Astrocyte of the cerebellum (primary cell): Measurements from ENCODE around the gene AIFM1.

Experiments
- DNase-seq: peaks from one replicate; pipeline ENCODE4 v3.0.0-alpha.2; 2011; ENCODE audit warnings: low read depth
- H3K4me3 ChIP-seq: 2 replicates; pipeline ENCODE4 v1.5.1; 2011; ENCODE audit warnings: mild to moderate bottlenecking, low read depth, low read length, moderate library complexity
- CTCF ChIP-seq: IDR thresholded peaks from 2 replicates; pipeline ENCODE4 v1.5.1; 2012; ENCODE audit warnings: low read length, low read depth, moderate library complexity, mild to moderate bottlenecking; ENCODE audit errors: missing control alignments
- in situ Hi-C: cut with HindIII; loops from 2 replicates; pipeline ENCODE4 v1.10.0; 2017; ENCODE audit warnings: low sequenced_read_pairs

AIFM1 gene

GRCh38 chrX:130196466-130196865 is 30.8 kb upstream of the AIFM1 start:
- TF ChIP-seq CTCF, result no peak
- in situ Hi-C loops, result no loop called here
- no peak for DNase-seq
- no peak overlapping the region for H3K4me3 ChIP-seq

- DNase-seq, result no peak
- no peak overlapping the region for H3K4me3 ChIP-seq
- in situ Hi-C loops, result no loop called here
- no peak for TF ChIP-seq CTCF
These were observed 25.2 kb upstream of the AIFM1 start for GRCh38 chrX:130190801-130191200.

GRCh38 chrX:130186651-130187050 is 21.0 kb upstream of the AIFM1 start:
- in situ Hi-C loops, result no loop called here
- TF ChIP-seq CTCF, result no peak
- no peak for DNase-seq
- no peak overlapping the region for H3K4me3 ChIP-seq

- no peak overlapping the region for H3K4me3 ChIP-seq
- in situ Hi-C loops, result no loop called here
- TF ChIP-seq CTCF, result no peak
- no peak for DNase-seq
These were observed 19.2 kb upstream of the AIFM1 start for GRCh38 chrX:130184857-130185256.

- DNase-seq, result no peak
- no peak overlapping the region for H3K4me3 ChIP-seq
- no peak for TF ChIP-seq CTCF
- in situ Hi-C loops, result no loop called here
These were observed 18.5 kb upstream of the AIFM1 start for GRCh38 chrX:130184168-130184567.

- TF ChIP-seq CTCF, result no peak
- in situ Hi-C loops, result no loop called here
- no peak for DNase-seq
These were observed 14.1 kb upstream of the AIFM1 start for GRCh38 chrX:130179579-130180215.

More at GRCh38 chrX:130179579-130180215, 14.1 kb upstream of the AIFM1 start:
- H3K4me3 ChIP-seq, result no peak overlapping the region
